Esophagus muscularis mucosa (tissue), 3 donors: ENCODE data around the gene CCDC167.

ENCODE experiments used
- POLR2AphosphoS5 ChIP-seq, 2 donors: sonication (generic); formaldehyde crosslinking; IDR thresholded peaks; one replicate each; pipeline ENCODE4 v1.6.1; 2017; ENCODE audit warnings: antibody characterized with exemption in 2 of 2
- TF ChIP-seq, protein P1 (sequence below), 3 experiments: fragments of 200-600 bp in 2 of 3; fragments of 450-650 bp in 1 of 3; sonication (generic) in 2 of 3; IDR thresholded peaks; one replicate each; pipeline ENCODE4 v1.5.1; 2017 to 2019; ENCODE audit warnings: antibody characterized with exemption in 3 of 3, mild to moderate bottlenecking in 2 of 3, moderate library complexity in 1 of 3

DNA sequence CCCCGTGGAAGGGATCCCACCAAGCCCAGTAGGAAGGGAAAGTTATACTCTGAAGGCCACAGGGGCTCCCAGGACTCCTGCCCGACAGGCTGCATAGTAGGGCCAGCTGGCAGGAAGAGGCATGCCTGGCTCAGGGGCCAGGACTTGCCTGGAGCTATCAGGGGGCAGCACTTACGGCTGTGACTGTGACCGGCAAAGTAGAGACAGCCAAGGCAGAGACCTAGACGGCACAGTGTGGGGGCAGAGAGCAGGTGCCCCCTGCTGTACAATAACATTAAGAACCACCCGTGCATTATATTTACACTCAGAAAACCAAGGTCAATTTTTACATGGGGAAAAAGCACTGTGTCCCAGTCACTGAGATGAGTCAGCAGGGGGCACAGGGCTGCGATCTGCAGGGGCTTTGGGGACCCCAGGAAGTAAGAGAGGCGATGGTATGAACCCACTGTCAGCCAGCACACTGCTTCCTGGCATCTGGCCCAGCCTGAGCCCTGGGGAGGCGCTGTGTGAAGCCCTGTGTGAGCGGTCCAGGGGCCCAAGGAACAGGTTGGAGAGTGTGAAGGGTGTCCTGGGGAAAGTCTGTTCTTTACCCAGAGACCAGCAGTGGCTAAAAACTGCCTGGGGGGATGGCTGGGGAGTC, 9.9 kb downstream of the CCDC167 start:
- TF ChIP-seq, protein P1, sequence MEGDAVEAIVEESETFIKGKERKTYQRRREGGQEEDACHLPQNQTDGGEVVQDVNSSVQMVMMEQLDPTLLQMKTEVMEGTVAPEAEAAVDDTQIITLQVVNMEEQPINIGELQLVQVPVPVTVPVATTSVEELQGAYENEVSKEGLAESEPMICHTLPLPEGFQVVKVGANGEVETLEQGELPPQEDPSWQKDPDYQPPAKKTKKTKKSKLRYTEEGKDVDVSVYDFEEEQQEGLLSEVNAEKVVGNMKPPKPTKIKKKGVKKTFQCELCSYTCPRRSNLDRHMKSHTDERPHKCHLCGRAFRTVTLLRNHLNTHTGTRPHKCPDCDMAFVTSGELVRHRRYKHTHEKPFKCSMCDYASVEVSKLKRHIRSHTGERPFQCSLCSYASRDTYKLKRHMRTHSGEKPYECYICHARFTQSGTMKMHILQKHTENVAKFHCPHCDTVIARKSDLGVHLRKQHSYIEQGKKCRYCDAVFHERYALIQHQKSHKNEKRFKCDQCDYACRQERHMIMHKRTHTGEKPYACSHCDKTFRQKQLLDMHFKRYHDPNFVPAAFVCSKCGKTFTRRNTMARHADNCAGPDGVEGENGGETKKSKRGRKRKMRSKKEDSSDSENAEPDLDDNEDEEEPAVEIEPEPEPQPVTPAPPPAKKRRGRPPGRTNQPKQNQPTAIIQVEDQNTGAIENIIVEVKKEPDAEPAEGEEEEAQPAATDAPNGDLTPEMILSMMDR (IDR thresholded peaks at IDR 0.05), result no peak
- TF ChIP-seq POLR2AphosphoS5 (IDR thresholded peaks at IDR 0.05), result no peak
